T-helper 17 cell (primary cell): ENCODE results near the gene ECI1. TPM values are rescaled to one million over a fixed set of nuclear protein-coding genes. Genes with fewer than 3 reads are reported as not detected.
"Not testable (repeated sequence)": the region's sequence is repeated elsewhere in the genome, so short reads cannot be mapped to it uniquely, and the experiment has no call there.

Source experiments
- ATAC-seq: fragments of 150-1000 bp; cut with Tn5 transposase; 2 replicates; pipeline ENCODE4 v1.10.0; 2021; ENCODE audit warnings: mild to moderate bottlenecking, moderate library complexity
- DNase-seq, 3 donors: peaks; one replicate each; pipeline versions ENCODE4 v3.0.0 to v3.0.0-alpha.2; 2020 to 2021
- H3K9me3 ChIP-seq: one replicate; pipeline ENCODE4 v1.7.0; 2013; ENCODE audit warnings: low read length, mild to moderate bottlenecking; ENCODE audit not compliant: control insufficient read depth, poor library complexity, severe bottlenecking
- H3K27ac Mint-ChIP-seq: one replicate; pipeline ENCODE4 v1.8.0; 2022; ENCODE audit warnings: mild to moderate bottlenecking, moderate library complexity, mixed read lengths
- H3K27me3 Mint-ChIP-seq: one replicate; pipeline ENCODE4 v1.8.0; 2022; ENCODE audit warnings: mixed read lengths
- H3K36me3 Mint-ChIP-seq: one replicate; pipeline ENCODE4 v1.8.0; 2022; ENCODE audit warnings: low read depth, mixed read lengths
- H3K4me1 Mint-ChIP-seq: one replicate; pipeline ENCODE4 v1.8.0; 2022; ENCODE audit warnings: mild to moderate bottlenecking, mixed read lengths
- H3K4me3 Mint-ChIP-seq: one replicate; pipeline ENCODE4 v1.8.0; 2022; ENCODE audit warnings: mild to moderate bottlenecking, moderate library complexity, mixed read lengths
- total RNA-seq, 4 donors: library from RNA in 2 of 4; stranded (reverse) in 2 of 4; gene quantifications; one replicate each; pipeline ENCODE4 v1.2.3 and lab custom pipeline; 2022 to 2026

Gene ECI1
- total RNA-seq, 2 donors from 2014 or later, result 15.2 TPM

DNA sequence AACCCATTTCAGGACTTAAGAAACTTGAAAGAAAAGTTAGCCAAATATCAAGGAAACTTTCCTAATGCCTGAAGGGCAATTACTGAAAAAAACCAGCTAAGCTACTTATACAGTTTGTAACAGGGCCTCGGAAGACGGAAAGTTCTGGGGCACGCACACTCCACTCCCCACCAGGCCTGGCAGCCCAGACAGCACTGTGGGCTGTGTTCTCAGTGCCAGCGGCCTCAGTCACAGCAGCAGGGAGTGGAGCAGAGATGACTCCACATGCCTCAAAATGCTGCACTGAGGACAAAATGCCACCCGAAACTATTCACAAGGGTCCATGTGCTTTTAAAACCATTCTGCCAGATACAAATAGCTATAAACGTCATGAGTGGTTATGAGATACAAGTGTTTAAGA, 6.3 kb upstream of the ECI1 start:
- H3K9me3 ChIP-seq, result no peaks in the 10 kb centered on the region
- Mint-ChIP-seq H3K4me3 (no peak overlapping the region), H3K27ac (no peak overlapping the region), H3K4me1 (peaks cover 2% of the 10 kb centered on the region), H3K36me3 (peaks cover 7% of the 10 kb centered on the region), H3K27me3 (no peaks in the 10 kb centered on the region)
- ATAC-seq (no peak), DNase-seq (no peak)

- H3K27ac Mint-ChIP-seq, result peak overlapping the region; percentile 71
- DNase-seq, result no peak
- peak overlapping the region; percentile 25 for H3K4me3 Mint-ChIP-seq
- no peaks in the 10 kb centered on the region for H3K4me1 Mint-ChIP-seq
- no peak for ATAC-seq
- H3K27me3 Mint-ChIP-seq, result no peaks in the 10 kb centered on the region
- H3K36me3 Mint-ChIP-seq, result peaks cover 2% of the 10 kb centered on the region
- H3K9me3 ChIP-seq, result no peaks in the 10 kb centered on the region
These were observed 5.2 kb upstream of the ECI1 start for GRCh38 chr16:2256531-2257140.

DNA sequence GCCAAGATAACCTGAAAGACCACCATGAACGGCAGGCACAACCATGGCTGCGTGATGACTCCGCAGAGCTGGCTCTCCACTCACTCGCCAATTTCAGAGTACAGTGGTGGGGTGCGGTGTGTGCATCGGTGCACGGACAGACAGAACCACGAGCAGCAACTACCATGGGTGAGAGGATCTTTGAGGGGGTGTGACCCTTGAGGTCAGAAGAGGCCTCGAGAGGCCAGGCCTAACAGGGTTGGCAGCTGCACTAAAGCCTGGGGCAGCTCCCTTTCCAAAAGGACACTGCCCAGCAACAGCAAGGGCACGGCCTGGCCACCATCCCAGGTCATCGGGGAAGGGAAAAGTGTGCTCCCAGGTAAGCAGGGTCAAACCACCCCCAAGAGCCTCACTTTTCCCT, 1.9 kb upstream of the ECI1 start:
- peaks cover 2% of the 10 kb centered on the region for H3K36me3 Mint-ChIP-seq
- H3K27me3 Mint-ChIP-seq, result no peaks in the 10 kb centered on the region
- DNase-seq, result no peak
- no peak for ATAC-seq
- H3K4me3 Mint-ChIP-seq, result no peak overlapping the region
- H3K9me3 ChIP-seq, result no peaks in the 10 kb centered on the region
- peaks cover 3% of the 10 kb centered on the region for H3K4me1 Mint-ChIP-seq
- peak overlapping the region; percentile 76 for H3K27ac Mint-ChIP-seq

GRCh38 chr16:2252806-2253148, 1.4 kb upstream of the ECI1 start:
- H3K27ac Mint-ChIP-seq, result peak overlapping the region; percentile 76
- H3K4me1 Mint-ChIP-seq, result peaks cover 3% of the 10 kb centered on the region
- H3K36me3 Mint-ChIP-seq, result peaks cover 2% of the 10 kb centered on the region
- ATAC-seq (no peak), DNase-seq (no peak)
- no peak overlapping the region for H3K4me3 Mint-ChIP-seq
- H3K27me3 Mint-ChIP-seq, result no peaks in the 10 kb centered on the region
- no peaks in the 10 kb centered on the region for H3K9me3 ChIP-seq

DNA sequence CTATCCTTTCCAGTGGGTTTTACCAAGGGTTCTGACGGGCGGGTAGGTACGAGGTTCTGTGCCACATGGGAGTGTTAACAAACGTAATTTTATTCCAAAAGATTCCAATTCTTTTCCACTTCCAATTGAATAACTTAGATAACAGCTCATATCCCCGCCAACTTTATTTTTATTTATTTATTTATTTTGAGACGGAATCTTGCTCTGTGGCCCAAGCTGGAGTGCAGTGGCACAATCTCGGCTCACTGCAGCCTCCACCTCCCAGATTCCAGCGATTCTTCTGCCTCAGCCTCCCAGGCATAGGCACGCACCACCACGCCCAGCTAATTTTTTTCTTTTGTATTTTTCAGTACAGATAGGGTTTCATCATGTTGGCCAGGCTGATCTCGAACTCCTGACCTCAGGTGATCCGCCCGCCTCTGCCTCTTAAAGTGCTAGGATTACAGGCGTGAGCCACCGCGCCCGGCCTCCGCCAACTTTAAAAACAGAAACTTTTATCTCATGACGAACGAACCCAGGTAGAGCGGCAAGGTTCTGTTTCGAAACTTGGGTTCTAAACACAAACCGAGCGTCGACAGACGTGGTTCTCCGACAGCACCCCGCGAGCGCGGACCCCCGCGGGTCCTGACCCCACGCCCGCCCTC, 613 bp downstream of the ECI1 start:
- Mint-ChIP-seq H3K36me3 (no peaks in the 10 kb centered on the region), H3K27ac (peak overlapping the region; percentile 93), H3K27me3 (no peaks in the 10 kb centered on the region), H3K4me1 (peaks cover 3% of the 10 kb centered on the region), H3K4me3 (peak overlapping the region; percentile 93)
- H3K9me3 ChIP-seq, result no peaks in the 10 kb centered on the region
- DNase-seq (peak in 2 of 3 donors; percentile 26 to 36), ATAC-seq (peak; percentile 42)

- ATAC-seq (no peak), DNase-seq (no peak)
- H3K27me3 Mint-ChIP-seq, result no peaks in the 10 kb centered on the region
- no peaks in the 10 kb centered on the region for H3K9me3 ChIP-seq
- peaks cover 6% of the 10 kb centered on the region for H3K4me1 Mint-ChIP-seq
- H3K4me3 Mint-ChIP-seq, result no peak overlapping the region
- H3K36me3 Mint-ChIP-seq, result no peaks in the 10 kb centered on the region
- H3K27ac Mint-ChIP-seq, result no peak overlapping the region
These were observed 5.0 kb downstream of the ECI1 start for GRCh38 chr16:2246301-2246885.

GRCh38 chr16:2244926-2245795, 6.2 kb downstream of the ECI1 start:
- no peak for ATAC-seq
- no peaks in the 10 kb centered on the region for H3K9me3 ChIP-seq
- no peak overlapping the region for H3K27ac Mint-ChIP-seq
- H3K36me3 Mint-ChIP-seq, result no peaks in the 10 kb centered on the region
- H3K4me1 Mint-ChIP-seq, result peaks cover 3% of the 10 kb centered on the region
- no peak overlapping the region for H3K4me3 Mint-ChIP-seq
- DNase-seq, result no peak
- no peaks in the 10 kb centered on the region for H3K27me3 Mint-ChIP-seq

DNA sequence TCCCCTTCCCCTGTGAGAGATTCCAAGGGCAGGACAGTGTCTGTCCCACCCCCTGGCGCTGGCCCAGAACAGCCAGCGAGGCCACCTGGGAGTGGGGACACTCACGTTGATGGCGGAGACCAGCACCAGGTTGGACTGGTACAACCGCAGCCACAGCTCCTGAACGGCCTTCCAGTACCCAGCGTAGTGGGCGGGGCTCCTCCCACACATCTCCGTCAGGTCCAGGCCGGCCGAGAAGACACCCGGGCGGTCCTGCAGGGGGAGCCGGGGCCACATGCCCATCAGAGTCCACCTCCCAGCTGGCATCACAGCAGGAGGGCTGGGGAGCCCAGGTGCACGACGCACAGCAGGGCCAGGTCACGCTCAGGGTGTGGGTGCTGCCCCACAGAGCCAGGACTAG, 7.1 kb downstream of the ECI1 start:
- H3K9me3 ChIP-seq, result no peaks in the 10 kb centered on the region
- no peaks in the 10 kb centered on the region for H3K36me3 Mint-ChIP-seq
- DNase-seq, result no peak
- H3K27ac Mint-ChIP-seq, result no peak overlapping the region
- no peak overlapping the region for H3K4me3 Mint-ChIP-seq
- ATAC-seq, result no peak
- H3K27me3 Mint-ChIP-seq, result no peaks in the 10 kb centered on the region
- H3K4me1 Mint-ChIP-seq, result peaks cover 3% of the 10 kb centered on the region

- Mint-ChIP-seq H3K4me1 (peaks cover 3% of the 10 kb centered on the region), H3K4me3 (no peak overlapping the region), H3K27ac (no peak overlapping the region), H3K36me3 (no peaks in the 10 kb centered on the region), H3K27me3 (no peaks in the 10 kb centered on the region)
- no peaks in the 10 kb centered on the region for H3K9me3 ChIP-seq
- DNase-seq (no peak), ATAC-seq (no peak)
These were observed 7.6 kb downstream of the ECI1 start for GRCh38 chr16:2243781-2244180.

DNA sequence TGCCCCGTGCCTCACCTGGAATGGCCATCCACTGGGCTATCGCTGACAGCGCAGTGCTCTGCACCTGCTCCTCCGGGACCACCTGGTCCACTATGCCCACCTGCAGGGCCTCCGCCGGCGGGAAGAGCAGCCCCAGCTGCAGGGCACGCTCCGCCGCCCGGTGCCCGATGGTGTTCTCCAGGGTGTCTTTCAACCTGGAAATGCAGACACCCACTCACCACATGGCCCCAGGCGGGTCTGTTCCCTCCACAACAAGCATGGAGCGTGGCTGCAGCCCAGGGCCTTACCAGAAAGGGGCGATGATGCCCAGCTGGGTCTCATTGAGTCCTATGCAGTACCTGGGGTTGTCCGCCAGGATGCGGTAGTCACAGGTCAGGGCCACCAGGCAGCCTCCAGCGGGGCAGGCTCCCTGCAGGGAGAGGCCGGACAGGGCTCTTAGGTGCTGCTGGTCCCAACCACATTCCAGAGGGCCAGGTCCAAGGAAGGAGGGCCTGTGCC, 8.3 kb downstream of the ECI1 start:
- H3K27me3 Mint-ChIP-seq, result no peaks in the 10 kb centered on the region
- H3K4me1 Mint-ChIP-seq, result peaks cover 3% of the 10 kb centered on the region
- DNase-seq (no peak), ATAC-seq (no peak)
- no peak overlapping the region for H3K27ac Mint-ChIP-seq
- no peaks in the 10 kb centered on the region for H3K36me3 Mint-ChIP-seq
- H3K9me3 ChIP-seq, result no peaks in the 10 kb centered on the region
- no peak overlapping the region for H3K4me3 Mint-ChIP-seq

- H3K9me3 ChIP-seq, result no peaks in the 10 kb centered on the region
- H3K27ac Mint-ChIP-seq, result no peak overlapping the region
- no peak overlapping the region for H3K4me3 Mint-ChIP-seq
- H3K4me1 Mint-ChIP-seq, result peaks cover 3% of the 10 kb centered on the region
- H3K27me3 Mint-ChIP-seq, result no peaks in the 10 kb centered on the region
- no peaks in the 10 kb centered on the region for H3K36me3 Mint-ChIP-seq
- DNase-seq (no peak), ATAC-seq (no peak)
These were observed 8.8 kb downstream of the ECI1 start for GRCh38 chr16:2242598-2242997.

DNA sequence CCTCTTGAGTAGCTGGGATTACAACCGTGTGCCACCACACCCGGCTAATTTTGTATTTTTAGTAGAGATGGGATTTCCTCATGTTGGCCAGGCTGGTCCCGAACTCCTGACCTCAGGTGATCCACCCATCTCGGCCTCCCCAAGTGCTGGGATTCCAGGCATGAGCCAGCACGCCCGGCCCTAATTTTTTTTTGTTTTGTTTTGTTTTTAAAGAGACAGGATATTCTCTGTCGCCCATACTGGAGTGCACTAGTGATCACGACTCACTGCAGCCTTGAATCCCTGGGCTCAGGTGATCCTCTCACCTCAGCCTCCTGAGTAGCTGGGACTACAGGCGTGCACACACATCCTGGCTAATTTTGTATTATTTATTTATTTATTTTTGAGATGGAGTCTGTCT, 11.1 kb downstream of the ECI1 start:
- not testable (repeated sequence) for H3K9me3 ChIP-seq, H3K4me1 Mint-ChIP-seq, H3K27ac Mint-ChIP-seq, H3K36me3 Mint-ChIP-seq, DNase-seq, H3K27me3 Mint-ChIP-seq, H3K4me3 Mint-ChIP-seq, ATAC-seq
